ENCODE data around the gene VAV3. TPM values are rescaled to one million over a fixed set of nuclear protein-coding genes. Genes with fewer than 3 reads are reported as not detected.

VAV3 gene
- total and polyA plus RNA-seq, 2 of the 8 experiments (the other 6 are each of a cell fraction or from before 2014, with no cell fraction given): 2.9 to 7.9 TPM

DNA sequence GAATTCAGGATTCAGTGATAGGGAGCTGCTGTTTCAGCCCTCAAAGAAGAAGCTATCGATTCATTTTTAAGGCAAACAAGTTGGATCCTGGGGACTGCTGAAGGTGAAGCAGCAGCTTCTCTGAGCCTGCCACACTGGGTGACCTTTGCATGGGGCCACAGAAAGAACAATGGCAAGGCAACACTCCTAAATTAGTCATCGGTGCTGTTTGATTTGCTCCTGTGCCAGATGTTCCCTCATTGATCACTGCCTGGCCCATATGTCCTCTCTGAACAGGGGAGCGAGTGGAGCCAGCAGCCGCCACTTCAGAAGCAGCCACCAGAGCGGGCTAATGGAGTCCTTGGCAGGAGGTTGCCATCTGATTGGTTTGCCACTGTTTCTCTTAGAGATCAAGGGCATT, 432.7 kb downstream of the VAV3 start:
- FAIRE-seq: no peak
- Histone ChIP-seq H3K18ac (ENCODE audit: extremely low read depth, low read length) (no peak overlapping the region), H2BK5ac (ENCODE audit: low read depth, low read length) (no peak overlapping the region), H3K27ac (ENCODE audit: low read depth, low read length) (no peak overlapping the region), H2AK5ac (ENCODE audit: low read depth, low read length) (no peak overlapping the region), H3K23ac (ENCODE audit: insufficient read length) (no peak overlapping the region), H3K14ac (ENCODE audit: insufficient read length) (no peak overlapping the region), H3K4ac (replicated peaks; ENCODE audit: insufficient read length, low read depth, low read length) (no peak overlapping the region), H4K20me1 (replicated peaks in 1 of 2; ENCODE audit: control insufficient read depth in 1 of 2, insufficient read depth in 2 of 2, low read length in 2 of 2) (no peaks in the 10 kb centered on the region), H3K4me1 (replicated peaks in 1 of 4; ENCODE audit: control insufficient read depth in 3 of 4, insufficient read depth in 4 of 4, low read length in 3 of 4) (no peaks in the 10 kb centered on the region), H2AFZ (ENCODE audit: low read length) (no peak overlapping the region), H3K4me3 (ENCODE audit: extremely low read depth in 1 of 4, insufficient read depth in 2 of 4, low read depth in 3 of 4, low read length in 4 of 4) (no peak overlapping the region), H3K36me3 (ENCODE audit: control insufficient read depth in 2 of 4, insufficient read depth in 4 of 4, low read length in 3 of 4) (no peaks in the 10 kb centered on the region), H2BK12ac (ENCODE audit: low read depth, low read length) (no peak overlapping the region), H3K9ac (replicated peaks in 1 of 4; ENCODE audit: extremely low read depth in 1 of 4, low read depth in 3 of 4, low read length in 3 of 4) (no peak overlapping the region), H3K9me3 (ENCODE audit: insufficient read depth in 2 of 2, low read depth in 1 of 2, low read length in 1 of 2) (no peaks in the 10 kb centered on the region), H4K5ac (ENCODE audit: insufficient read length, low read depth, low read length) (no peak overlapping the region), H2BK120ac (replicated peaks; ENCODE audit: low read depth, low read length) (no peak overlapping the region), H3K4me2 (ENCODE audit: insufficient read depth in 1 of 2, low read depth in 2 of 2, low read length in 2 of 2) (no peak overlapping the region), H3K79me1 (ENCODE audit: low read depth, low read length) (no peaks in the 10 kb centered on the region), H3K27me3 (replicated peaks in 1 of 4; ENCODE audit: control insufficient read depth in 3 of 4, extremely low read depth in 1 of 4, insufficient read depth in 3 of 4, low read length in 3 of 4) (no peaks in the 10 kb centered on the region), H3K23me2 (ENCODE audit: low read depth, low read length) (no peaks in the 10 kb centered on the region), H3K79me2 (ENCODE audit: control insufficient read depth in 1 of 2, insufficient read depth in 2 of 2, low read length in 2 of 2) (no peaks in the 10 kb centered on the region), H2BK20ac (ENCODE audit: low read length) (no peak overlapping the region), H4K8ac (ENCODE audit: extremely low read depth, insufficient read depth, low read length) (no peak overlapping the region), H3K56ac (replicated peaks; ENCODE audit: insufficient read length, low read depth, low read length) (no peak overlapping the region), H2BK15ac (ENCODE audit: low read length) (no peak overlapping the region), H4K91ac (replicated peaks; ENCODE audit: insufficient read length, low read length) (no peak overlapping the region)
- DNase-seq (ENCODE audit: low read depth in 1 of 2, low spot score in 2 of 2): no peak
- ChIA-PET CTCF (ENCODE audit: partially characterized antibody) (interaction anchor here (0.6 to 7.8 kb wide), 6 partner anchors 17 to 217 kb away, joined by 3 to 64 read pairs (median 8); no protein-coding TSS in a partner anchor), POLR2A (ENCODE audit: partially characterized antibody) (no interaction called here)
- WGBS, 2 experiments (ENCODE audit: extremely low coverage in 1 of 2, insufficient coverage in 1 of 2, insufficient read length in 1 of 2, insufficient replicate concordance in 2 of 2, low coverage in 1 of 2, low lambda C conversion rate in 2 of 2, missing lambda C conversion rate in 1 of 2): 82% methylated on average over 5 of the region's 5 CpGs; no CpG with 5 or more reads in 1 of the 2 experiments
- no peak for TF ChIP-seq SP4 (IDR thresholded peaks at IDR 0.05; ENCODE audit: low read length)
- TF ChIP-seq ZNF274 (IDR thresholded peaks at IDR 0.05; ENCODE audit: borderline replicate concordance, extremely low read depth, low read length): no peak
- no peak for TF ChIP-seq ASH2L (IDR thresholded peaks at IDR 0.05; ENCODE audit: low read length)
- no peak for TF ChIP-seq POLR2AphosphoS5 (IDR thresholded peaks at IDR 0.05; ENCODE audit: low read depth, low read length)
- TF ChIP-seq SIN3A (conservative IDR thresholded peaks at IDR 0.05 in 1 of 2, IDR thresholded peaks at IDR 0.05 in 1 of 2; ENCODE audit: low read depth in 1 of 2, low read length in 2 of 2): no peak
- no peak for TF ChIP-seq FOSL1 (IDR thresholded peaks at IDR 0.05; ENCODE audit: insufficient read depth, low read depth, low read length)
- TF ChIP-seq, protein P1, sequence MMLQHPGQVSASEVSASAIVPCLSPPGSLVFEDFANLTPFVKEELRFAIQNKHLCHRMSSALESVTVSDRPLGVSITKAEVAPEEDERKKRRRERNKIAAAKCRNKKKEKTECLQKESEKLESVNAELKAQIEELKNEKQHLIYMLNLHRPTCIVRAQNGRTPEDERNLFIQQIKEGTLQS (IDR thresholded peaks at IDR 0.05; ENCODE audit: insufficient read depth, low read depth, low read length): no peak
- no peak for TF ChIP-seq SRF (IDR thresholded peaks at IDR 0.05; ENCODE audit: low read depth, low read length)
- TF ChIP-seq TAF7 (optimal IDR thresholded peaks at IDR 0.05; ENCODE audit: borderline replicate concordance, low read depth, low read length): no peak
- TF ChIP-seq, protein P2, sequence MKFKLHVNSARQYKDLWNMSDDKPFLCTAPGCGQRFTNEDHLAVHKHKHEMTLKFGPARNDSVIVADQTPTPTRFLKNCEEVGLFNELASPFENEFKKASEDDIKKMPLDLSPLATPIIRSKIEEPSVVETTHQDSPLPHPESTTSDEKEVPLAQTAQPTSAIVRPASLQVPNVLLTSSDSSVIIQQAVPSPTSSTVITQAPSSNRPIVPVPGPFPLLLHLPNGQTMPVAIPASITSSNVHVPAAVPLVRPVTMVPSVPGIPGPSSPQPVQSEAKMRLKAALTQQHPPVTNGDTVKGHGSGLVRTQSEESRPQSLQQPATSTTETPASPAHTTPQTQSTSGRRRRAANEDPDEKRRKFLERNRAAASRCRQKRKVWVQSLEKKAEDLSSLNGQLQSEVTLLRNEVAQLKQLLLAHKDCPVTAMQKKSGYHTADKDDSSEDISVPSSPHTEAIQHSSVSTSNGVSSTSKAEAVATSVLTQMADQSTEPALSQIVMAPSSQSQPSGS (IDR thresholded peaks at IDR 0.05; ENCODE audit: low read length): no peak
- TF ChIP-seq CBX8 (IDR thresholded peaks at IDR 0.05; ENCODE audit: borderline replicate concordance, low read depth, low read length): no peak
- TF ChIP-seq RFX5 (IDR thresholded peaks at IDR 0.05; ENCODE audit: borderline replicate concordance, low read depth, low read length): no peak
- TF ChIP-seq BCL11A (IDR thresholded peaks at IDR 0.05; ENCODE audit: low read depth in 2 of 2, low read length in 2 of 2): no peak
